GM06990 (cell line): ENCODE results near the gene GRIP1.

ENCODE experiments used
- DNase-seq: peaks from one replicate; pipeline ENCODE4 v3.0.0-alpha.2; 2011; ENCODE audit not compliant: insufficient read length; ENCODE audit errors: extremely low read depth
- H3K27me3 ChIP-seq: replicated peaks from 2 replicates; pipeline ENCODE4 v1.6.0; 2011; ENCODE audit warnings: low read length; ENCODE audit not compliant: control insufficient read depth, insufficient read depth
- H3K36me3 ChIP-seq: 2 replicates; pipeline ENCODE4 v1.5.1; 2011; ENCODE audit warnings: low read length; ENCODE audit not compliant: control insufficient read depth, insufficient read depth
- H3K4me3 ChIP-seq: replicated peaks from 2 replicates; pipeline ENCODE4 v1.5.1; 2011; ENCODE audit warnings: low read depth, mild to moderate bottlenecking, control low read depth, low read length
- CTCF ChIP-seq: IDR thresholded peaks from 2 replicates; pipeline ENCODE4 v1.5.1; 2011; ENCODE audit warnings: low read length, control low read depth, mild to moderate bottlenecking, inconsistent platforms; ENCODE audit not compliant: insufficient read depth, poor library complexity, severe bottlenecking

The GRIP1 gene

GRCh38 chr12:66612090-66612775 lies 66.6 kb downstream of the GRIP1 start:
- Histone ChIP-seq H3K36me3 (no peaks in the 10 kb centered on the region), H3K4me3 (no peak overlapping the region), H3K27me3 (no peaks in the 10 kb centered on the region; the same call in 1 of the 2 replicates)
- no peak for TF ChIP-seq CTCF
- DNase-seq: no peak

- H3K36me3 ChIP-seq: no peaks in the 10 kb centered on the region
- H3K27me3 ChIP-seq: no peaks in the 10 kb centered on the region
- DNase-seq: no peak
- TF ChIP-seq CTCF: no peak
- H3K4me3 ChIP-seq: no peak overlapping the region
Measured at GRCh38 chr12:66607147-66607546, 71.7 kb downstream of the GRIP1 start.

- Histone ChIP-seq H3K36me3 (no peaks in the 10 kb centered on the region), H3K4me3 (no peak overlapping the region), H3K27me3 (no peaks in the 10 kb centered on the region)
- TF ChIP-seq CTCF: no peak
- no peak for DNase-seq
Measured at GRCh38 chr12:66605293-66605692, 73.6 kb downstream of the GRIP1 start.

- Histone ChIP-seq H3K4me3 (no peak overlapping the region), H3K36me3 (no peaks in the 10 kb centered on the region), H3K27me3 (no peaks in the 10 kb centered on the region)
- TF ChIP-seq CTCF: no peak
- DNase-seq: no peak
Measured at GRCh38 chr12:66603981-66604479, 74.8 kb downstream of the GRIP1 start.

- H3K36me3 ChIP-seq: no peaks in the 10 kb centered on the region
- no peak overlapping the region for H3K4me3 ChIP-seq
- TF ChIP-seq CTCF: no peak
- DNase-seq: no peak
- no peaks in the 10 kb centered on the region for H3K27me3 ChIP-seq
Measured at GRCh38 chr12:66603461-66603860, 75.4 kb downstream of the GRIP1 start.
